ENCODE results near the gene HRCT1.

HRCT1 gene

GRCh38 chr9:35904338-35904737, 1.7 kb upstream of the HRCT1 start:
- H3K4me3 ChIP-seq (ENCODE audit: low read depth, low read length) = no peak overlapping the region
- no peak for TF ChIP-seq CTCF (IDR thresholded peaks at IDR 0.05; ENCODE audit: low read depth, low read length, missing control alignments)
- in situ Hi-C loops (cut with HindIII; ENCODE audit: low sequenced_read_pairs) = loop anchor here (10.0 kb wide), 1 partner anchor 120 kb away; no protein-coding TSS in a partner anchor
- DNase-seq (ENCODE audit: low read depth) = no peak

GRCh38 chr9:35905051-35905781, 786 bp upstream of the HRCT1 start:
- in situ Hi-C loops (cut with HindIII; ENCODE audit: low sequenced_read_pairs) = loop anchor here (10.0 kb wide), 1 partner anchor 120 kb away; no protein-coding TSS in a partner anchor
- DNase-seq (ENCODE audit: low read depth) = no peak
- H3K4me3 ChIP-seq (ENCODE audit: low read depth, low read length) = no peak overlapping the region
- no peak for TF ChIP-seq CTCF (IDR thresholded peaks at IDR 0.05; ENCODE audit: low read depth, low read length, missing control alignments)

- in situ Hi-C loops (cut with HindIII; ENCODE audit: low sequenced_read_pairs) = loop anchor here (10.0 kb wide), 1 partner anchor 118 kb away; no protein-coding TSS in a partner anchor
- peak; percentile 1 for TF ChIP-seq CTCF (IDR thresholded peaks at IDR 0.05; ENCODE audit: low read depth, low read length, missing control alignments)
- peak; percentile 60 for DNase-seq (ENCODE audit: low read depth)
- peak overlapping the region; percentile 1 for H3K4me3 ChIP-seq (ENCODE audit: low read depth, low read length)
Observed at GRCh38 chr9:35906923-35907699, 1.1 kb downstream of the HRCT1 start.

GRCh38 chr9:35907711-35908503, 1.9 kb downstream of the HRCT1 start:
- in situ Hi-C loops (cut with HindIII; ENCODE audit: low sequenced_read_pairs) = loop anchor here (10.0 kb wide), 1 partner anchor 117 kb away; no protein-coding TSS in a partner anchor
- peak; percentile 78 for DNase-seq (ENCODE audit: low read depth)
- TF ChIP-seq CTCF (IDR thresholded peaks at IDR 0.05; ENCODE audit: low read depth, low read length, missing control alignments) = no peak
- H3K4me3 ChIP-seq (ENCODE audit: low read depth, low read length) = peak overlapping the region; percentile 1

- in situ Hi-C loops (cut with HindIII; ENCODE audit: low sequenced_read_pairs) = loop anchor here (10.0 kb wide), 1 partner anchor 116 kb away; no protein-coding TSS in a partner anchor
- no peak for DNase-seq (ENCODE audit: low read depth)
- H3K4me3 ChIP-seq (ENCODE audit: low read depth, low read length) = no peak overlapping the region
- no peak for TF ChIP-seq CTCF (IDR thresholded peaks at IDR 0.05; ENCODE audit: low read depth, low read length, missing control alignments)
Observed at GRCh38 chr9:35908504-35909125, 2.6 kb downstream of the HRCT1 start.

Data from astrocyte of the cerebellum (primary cell).